HUES6 (cell line): ENCODE results near the gene PCDH15.

Experiments used
- H3K27ac ChIP-seq: 2 replicates; pipeline ENCODE4 v1.7.0; 2013; ENCODE audit warnings: low read depth, mild to moderate bottlenecking, low read length, inconsistent platforms
- H3K27me3 ChIP-seq: 2 replicates; pipeline ENCODE4 v1.6.1; 2013; ENCODE audit warnings: low read length; ENCODE audit not compliant: control insufficient read depth, insufficient read depth
- H3K36me3 ChIP-seq: 2 replicates; pipeline ENCODE4 v1.6.1; 2013; ENCODE audit warnings: low read length; ENCODE audit not compliant: control insufficient read depth, insufficient read depth
- H3K4me1 ChIP-seq: 2 replicates; pipeline ENCODE4 v1.6.1; 2013; ENCODE audit warnings: low read length; ENCODE audit not compliant: control insufficient read depth, insufficient read depth
- H3K4me3 ChIP-seq: 2 replicates; pipeline ENCODE4 v1.5.1; 2013; ENCODE audit warnings: low read depth, low read length
- H3K9ac ChIP-seq: one replicate; pipeline ENCODE4 v1.6.1; 2013; ENCODE audit warnings: mild to moderate bottlenecking, low read length
- H3K9me3 ChIP-seq: 2 replicates; pipeline ENCODE4 v1.6.1; 2013; ENCODE audit warnings: low read depth, low read length; ENCODE audit not compliant: control insufficient read depth, insufficient read depth

Gene PCDH15

GRCh38 chr10:54091237-54091636 lies 709.8 kb downstream of the PCDH15 start:
- H3K9ac ChIP-seq: no peak overlapping the region
- H3K36me3 ChIP-seq: no peaks in the 10 kb centered on the region
- H3K4me1 ChIP-seq: peaks cover 6% of the 10 kb centered on the region; the same call in 1 of the 2 replicates
- no peak overlapping the region for H3K27ac ChIP-seq
- no peaks in the 10 kb centered on the region for H3K9me3 ChIP-seq
- H3K27me3 ChIP-seq: no peaks in the 10 kb centered on the region
- H3K4me3 ChIP-seq: no peak overlapping the region

- Histone ChIP-seq H3K4me3 (no peak overlapping the region), H3K27me3 (no peaks in the 10 kb centered on the region), H3K27ac (no peak overlapping the region), H3K36me3 (no peaks in the 10 kb centered on the region), H3K9me3 (no peaks in the 10 kb centered on the region), H3K9ac (no peak overlapping the region), H3K4me1 (no peaks in the 10 kb centered on the region)
Measured at GRCh38 chr10:54081950-54082349, 719.1 kb downstream of the PCDH15 start.

- Histone ChIP-seq H3K4me3 (no peak overlapping the region), H3K9me3 (no peaks in the 10 kb centered on the region), H3K9ac (no peak overlapping the region), H3K4me1 (no peaks in the 10 kb centered on the region), H3K36me3 (no peaks in the 10 kb centered on the region), H3K27me3 (no peaks in the 10 kb centered on the region), H3K27ac (no peak overlapping the region)
Measured at GRCh38 chr10:54067361-54067760, 733.7 kb downstream of the PCDH15 start.

GRCh38 chr10:54066646-54067045 lies 734.4 kb downstream of the PCDH15 start:
- no peaks in the 10 kb centered on the region for H3K36me3 ChIP-seq
- H3K27ac ChIP-seq: no peak overlapping the region
- H3K27me3 ChIP-seq: no peaks in the 10 kb centered on the region
- H3K9ac ChIP-seq: no peak overlapping the region
- no peaks in the 10 kb centered on the region for H3K4me1 ChIP-seq
- H3K4me3 ChIP-seq: no peak overlapping the region
- H3K9me3 ChIP-seq: no peaks in the 10 kb centered on the region

GRCh38 chr10:54065106-54065505 lies 735.9 kb downstream of the PCDH15 start:
- no peak overlapping the region for H3K4me3 ChIP-seq

GRCh38 chr10:54064215-54064614 lies 736.8 kb downstream of the PCDH15 start:
- no peak overlapping the region for H3K27ac ChIP-seq
- no peaks in the 10 kb centered on the region for H3K4me1 ChIP-seq
- no peaks in the 10 kb centered on the region for H3K9me3 ChIP-seq
- H3K36me3 ChIP-seq: no peaks in the 10 kb centered on the region
- H3K9ac ChIP-seq: no peak overlapping the region
- no peak overlapping the region for H3K4me3 ChIP-seq
- H3K27me3 ChIP-seq: no peaks in the 10 kb centered on the region

More at GRCh38 chr10:54065106-54065505, 735.9 kb downstream of the PCDH15 start:
- H3K36me3 ChIP-seq: no peaks in the 10 kb centered on the region
- no peak overlapping the region for H3K27ac ChIP-seq
- H3K9me3 ChIP-seq: no peaks in the 10 kb centered on the region
- H3K4me1 ChIP-seq: no peaks in the 10 kb centered on the region
- no peaks in the 10 kb centered on the region for H3K27me3 ChIP-seq
- H3K9ac ChIP-seq: no peak overlapping the region

- Histone ChIP-seq H3K4me1 (no peaks in the 10 kb centered on the region), H3K9ac (no peak overlapping the region), H3K36me3 (no peaks in the 10 kb centered on the region), H3K9me3 (no peaks in the 10 kb centered on the region), H3K27me3 (no peaks in the 10 kb centered on the region), H3K27ac (no peak overlapping the region), H3K4me3 (no peak overlapping the region)
Measured at GRCh38 chr10:54063514-54063913, 737.5 kb downstream of the PCDH15 start.

- no peaks in the 10 kb centered on the region for H3K36me3 ChIP-seq
- H3K27ac ChIP-seq: no peak overlapping the region
- no peaks in the 10 kb centered on the region for H3K27me3 ChIP-seq
- peaks cover 25% of the 10 kb centered on the region for H3K9me3 ChIP-seq
- no peak overlapping the region for H3K4me3 ChIP-seq
- no peak overlapping the region for H3K9ac ChIP-seq
- H3K4me1 ChIP-seq: no peaks in the 10 kb centered on the region
Measured at GRCh38 chr10:54060572-54060971, 740.5 kb downstream of the PCDH15 start.

GRCh38 chr10:54057357-54057756 lies 743.7 kb downstream of the PCDH15 start:
- peaks cover 32% of the 10 kb centered on the region for H3K9me3 ChIP-seq
- no peaks in the 10 kb centered on the region for H3K27me3 ChIP-seq
- H3K9ac ChIP-seq: no peak overlapping the region
- H3K36me3 ChIP-seq: no peaks in the 10 kb centered on the region
- no peak overlapping the region for H3K4me3 ChIP-seq
- no peak overlapping the region for H3K27ac ChIP-seq
- H3K4me1 ChIP-seq: no peaks in the 10 kb centered on the region

- Histone ChIP-seq H3K27ac (no peak overlapping the region), H3K9ac (no peak overlapping the region), H3K27me3 (no peaks in the 10 kb centered on the region), H3K4me1 (no peaks in the 10 kb centered on the region), H3K36me3 (no peaks in the 10 kb centered on the region), H3K9me3 (no peaks in the 10 kb centered on the region), H3K4me3 (no peak overlapping the region)
Measured at GRCh38 chr10:54026340-54026739, 774.7 kb downstream of the PCDH15 start.

- Histone ChIP-seq H3K4me3 (no peak overlapping the region), H3K9ac (no peak overlapping the region), H3K9me3 (no peaks in the 10 kb centered on the region), H3K4me1 (no peaks in the 10 kb centered on the region), H3K27ac (no peak overlapping the region), H3K36me3 (no peaks in the 10 kb centered on the region), H3K27me3 (no peaks in the 10 kb centered on the region)
Measured at GRCh38 chr10:54011117-54011516, 789.9 kb downstream of the PCDH15 start.

GRCh38 chr10:54010337-54010933 lies 790.6 kb downstream of the PCDH15 start:
- no peaks in the 10 kb centered on the region for H3K9me3 ChIP-seq
- H3K4me1 ChIP-seq: no peaks in the 10 kb centered on the region

More at GRCh38 chr10:54010337-54010933, 790.6 kb downstream of the PCDH15 start:
- no peak overlapping the region for H3K27ac ChIP-seq
- no peak overlapping the region for H3K9ac ChIP-seq
- H3K4me3 ChIP-seq: no peak overlapping the region
- H3K27me3 ChIP-seq: no peaks in the 10 kb centered on the region
- H3K36me3 ChIP-seq: no peaks in the 10 kb centered on the region
